HL-60 (cell line): ENCODE results near the gene NOVA1.

Experiments
- DNase-seq, 2 experiments: peaks; one replicate each; pipeline ENCODE4 v3.0.0-alpha.2; 2010 to 2020; ENCODE audit warnings: low read depth in 1 of 2, low spot score in 1 of 2
- H3K27ac ChIP-seq: fragments of 250-450 bp; sonication (Bioruptor Pico); replicated peaks from 2 replicates; pipeline ENCODE4 v1.5.1; 2020; ENCODE audit warnings: mild to moderate bottlenecking, moderate library complexity
- H3K27me3 ChIP-seq: fragments of 250-450 bp; sonication (Bioruptor Pico); 2 replicates; pipeline ENCODE4 v1.5.1; 2021; ENCODE audit warnings: mild to moderate bottlenecking, moderate library complexity; ENCODE audit not compliant: insufficient read depth, poor library complexity, severe bottlenecking
- H3K4me3 ChIP-seq: replicated peaks from 2 replicates; pipeline ENCODE4 v1.5.1; 2011; ENCODE audit warnings: mild to moderate bottlenecking, control low read depth, low read length; ENCODE audit not compliant: insufficient read depth
- GABPA ChIP-seq: IDR thresholded peaks from 2 replicates; pipeline ENCODE4 v1.6.1; 2012; ENCODE audit warnings: low read depth
- POLR2AphosphoS5 ChIP-seq: IDR thresholded peaks from 2 replicates; pipeline ENCODE4 v1.6.1; 2012; ENCODE audit warnings: low read depth
- SPI1 ChIP-seq: IDR thresholded peaks from 2 replicates; pipeline ENCODE4 v1.6.1; 2012; ENCODE audit warnings: low read depth, mild to moderate bottlenecking, borderline replicate concordance
- TF ChIP-seq, protein P1 (sequence below): IDR thresholded peaks from one replicate; pipeline ENCODE4 v1.5.1; 2011; ENCODE audit warnings: low read length, control low read depth, inconsistent platforms; ENCODE audit not compliant: insufficient read depth
- TF ChIP-seq, protein P2 (sequence below): IDR thresholded peaks from 2 replicates; pipeline ENCODE4 v1.6.1; 2012; ENCODE audit warnings: low read depth; ENCODE audit not compliant: insufficient replicate concordance

Gene NOVA1

DNA sequence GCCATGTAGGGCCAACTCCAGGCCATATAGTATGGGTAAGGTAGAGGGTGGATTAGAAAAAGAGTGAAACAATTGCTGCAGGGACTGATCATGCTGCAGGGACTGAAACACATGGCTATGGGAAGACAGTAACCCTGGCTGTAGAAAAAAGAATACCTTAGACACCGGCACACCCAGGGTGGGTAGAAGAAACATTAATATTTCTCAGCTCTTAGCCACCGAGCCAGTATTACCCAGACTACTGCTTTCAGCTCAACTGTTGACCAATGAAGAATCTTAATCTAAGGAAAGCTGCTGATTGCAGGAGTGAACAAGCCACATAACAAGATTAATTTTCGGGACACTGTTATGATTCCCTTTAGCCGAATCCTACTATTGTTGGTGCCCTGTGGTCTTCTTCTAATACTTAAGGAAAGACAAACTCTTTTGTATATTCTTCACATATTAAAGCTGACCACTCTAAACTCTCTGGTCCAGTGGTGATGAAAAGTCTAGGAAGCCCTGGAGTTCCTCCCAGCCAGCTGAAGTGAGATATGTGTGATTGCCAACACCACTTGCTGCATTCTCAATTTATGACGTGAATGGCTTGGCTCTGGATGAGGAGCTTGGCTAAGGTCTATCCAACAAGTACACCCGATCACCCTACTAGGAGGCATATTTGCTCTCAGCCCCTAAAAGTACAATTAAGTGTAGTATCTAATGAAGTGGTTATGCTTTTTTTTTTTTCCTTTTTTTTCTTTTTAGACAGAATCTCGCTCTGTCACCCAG, 69.2 kb downstream of the NOVA1 start:
- TF ChIP-seq GABPA (no peak), SPI1 (no peak), POLR2AphosphoS5 (no peak)
- TF ChIP-seq, protein P1, sequence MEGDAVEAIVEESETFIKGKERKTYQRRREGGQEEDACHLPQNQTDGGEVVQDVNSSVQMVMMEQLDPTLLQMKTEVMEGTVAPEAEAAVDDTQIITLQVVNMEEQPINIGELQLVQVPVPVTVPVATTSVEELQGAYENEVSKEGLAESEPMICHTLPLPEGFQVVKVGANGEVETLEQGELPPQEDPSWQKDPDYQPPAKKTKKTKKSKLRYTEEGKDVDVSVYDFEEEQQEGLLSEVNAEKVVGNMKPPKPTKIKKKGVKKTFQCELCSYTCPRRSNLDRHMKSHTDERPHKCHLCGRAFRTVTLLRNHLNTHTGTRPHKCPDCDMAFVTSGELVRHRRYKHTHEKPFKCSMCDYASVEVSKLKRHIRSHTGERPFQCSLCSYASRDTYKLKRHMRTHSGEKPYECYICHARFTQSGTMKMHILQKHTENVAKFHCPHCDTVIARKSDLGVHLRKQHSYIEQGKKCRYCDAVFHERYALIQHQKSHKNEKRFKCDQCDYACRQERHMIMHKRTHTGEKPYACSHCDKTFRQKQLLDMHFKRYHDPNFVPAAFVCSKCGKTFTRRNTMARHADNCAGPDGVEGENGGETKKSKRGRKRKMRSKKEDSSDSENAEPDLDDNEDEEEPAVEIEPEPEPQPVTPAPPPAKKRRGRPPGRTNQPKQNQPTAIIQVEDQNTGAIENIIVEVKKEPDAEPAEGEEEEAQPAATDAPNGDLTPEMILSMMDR = no peak
- TF ChIP-seq, protein P2, sequence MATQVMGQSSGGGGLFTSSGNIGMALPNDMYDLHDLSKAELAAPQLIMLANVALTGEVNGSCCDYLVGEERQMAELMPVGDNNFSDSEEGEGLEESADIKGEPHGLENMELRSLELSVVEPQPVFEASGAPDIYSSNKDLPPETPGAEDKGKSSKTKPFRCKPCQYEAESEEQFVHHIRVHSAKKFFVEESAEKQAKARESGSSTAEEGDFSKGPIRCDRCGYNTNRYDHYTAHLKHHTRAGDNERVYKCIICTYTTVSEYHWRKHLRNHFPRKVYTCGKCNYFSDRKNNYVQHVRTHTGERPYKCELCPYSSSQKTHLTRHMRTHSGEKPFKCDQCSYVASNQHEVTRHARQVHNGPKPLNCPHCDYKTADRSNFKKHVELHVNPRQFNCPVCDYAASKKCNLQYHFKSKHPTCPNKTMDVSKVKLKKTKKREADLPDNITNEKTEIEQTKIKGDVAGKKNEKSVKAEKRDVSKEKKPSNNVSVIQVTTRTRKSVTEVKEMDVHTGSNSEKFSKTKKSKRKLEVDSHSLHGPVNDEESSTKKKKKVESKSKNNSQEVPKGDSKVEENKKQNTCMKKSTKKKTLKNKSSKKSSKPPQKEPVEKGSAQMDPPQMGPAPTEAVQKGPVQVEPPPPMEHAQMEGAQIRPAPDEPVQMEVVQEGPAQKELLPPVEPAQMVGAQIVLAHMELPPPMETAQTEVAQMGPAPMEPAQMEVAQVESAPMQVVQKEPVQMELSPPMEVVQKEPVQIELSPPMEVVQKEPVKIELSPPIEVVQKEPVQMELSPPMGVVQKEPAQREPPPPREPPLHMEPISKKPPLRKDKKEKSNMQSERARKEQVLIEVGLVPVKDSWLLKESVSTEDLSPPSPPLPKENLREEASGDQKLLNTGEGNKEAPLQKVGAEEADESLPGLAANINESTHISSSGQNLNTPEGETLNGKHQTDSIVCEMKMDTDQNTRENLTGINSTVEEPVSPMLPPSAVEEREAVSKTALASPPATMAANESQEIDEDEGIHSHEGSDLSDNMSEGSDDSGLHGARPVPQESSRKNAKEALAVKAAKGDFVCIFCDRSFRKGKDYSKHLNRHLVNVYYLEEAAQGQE = no peak
- Histone ChIP-seq H3K4me3 (no peak overlapping the region), H3K27ac (no peak overlapping the region), H3K27me3 (no peaks in the 10 kb centered on the region)
- DNase-seq = no peak

DNA sequence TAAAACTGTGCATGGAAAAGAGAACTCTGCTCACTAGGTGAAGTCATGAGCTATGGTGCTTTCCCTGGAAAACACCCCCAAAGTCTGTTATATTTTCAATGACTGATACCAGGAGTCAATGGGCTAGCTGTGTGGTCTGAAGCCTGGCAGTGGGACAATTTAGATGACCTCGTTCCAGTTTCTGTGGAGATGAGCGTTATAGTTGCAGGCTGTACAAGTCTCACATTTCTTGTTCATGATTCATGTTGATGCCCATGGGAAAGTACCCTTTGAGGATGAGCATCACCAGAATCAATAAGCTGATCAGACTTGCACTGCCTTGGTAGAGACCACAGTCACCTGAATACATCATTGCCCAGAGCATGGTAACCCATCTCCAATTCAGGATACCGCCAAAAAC, 70.7 kb downstream of the NOVA1 start:
- Histone ChIP-seq H3K27ac (no peak overlapping the region), H3K27me3 (no peaks in the 10 kb centered on the region), H3K4me3 (no peak overlapping the region)
- TF ChIP-seq, protein P1 = no peak
- no peak for TF ChIP-seq SPI1
- TF ChIP-seq GABPA = no peak
- TF ChIP-seq, protein P2 = no peak
- TF ChIP-seq POLR2AphosphoS5 = no peak
- DNase-seq = no peak

DNA sequence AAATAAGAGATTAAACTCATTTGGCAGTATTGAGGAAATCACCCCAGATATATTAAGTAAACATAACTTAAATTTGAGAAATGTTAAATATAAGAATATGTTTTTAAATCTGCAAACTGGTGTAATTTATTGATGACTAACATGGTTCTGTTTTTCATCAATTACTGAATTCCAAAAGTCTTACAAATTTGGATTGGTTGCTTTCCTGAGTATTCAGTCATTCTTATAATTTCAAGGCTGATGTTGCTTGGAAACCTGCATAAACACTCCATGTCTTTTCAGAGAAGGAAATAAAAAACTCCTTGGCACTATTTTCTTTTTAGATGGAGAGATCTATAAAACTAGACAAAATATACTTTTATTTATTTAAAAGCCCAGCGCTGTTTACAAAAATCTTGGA, 71.7 kb downstream of the NOVA1 start:
- Histone ChIP-seq H3K27ac (no peak overlapping the region), H3K4me3 (no peak overlapping the region), H3K27me3 (no peaks in the 10 kb centered on the region)
- DNase-seq = no peak
- TF ChIP-seq GABPA (no peak), SPI1 (no peak), POLR2AphosphoS5 (no peak)
- TF ChIP-seq, protein P1 = no peak
- TF ChIP-seq, protein P2 = no peak
